HG02970 (cell line): ENCODE measurements around the gene TMEM94.
"Not testable (repeated sequence)": the region's sequence is repeated elsewhere in the genome, so short reads cannot be mapped to it uniquely, and the experiment has no call there.

ENCODE experiments used
- ATAC-seq: cut with Tn5 transposase; IDR thresholded peaks from one replicate; pipeline ENCODE4 v1.9.1; 2021; ENCODE audit warnings: mild to moderate bottlenecking, moderate library complexity, moderate number of reproducible peaks; ENCODE audit not compliant: unreplicated experiment, low FRiP score

Gene TMEM94

GRCh38 chr17:75475144-75475835 lies 18.9 kb downstream of the TMEM94 start:
- ATAC-seq = no peak

GRCh38 chr17:75475851-75476250 lies 19.4 kb downstream of the TMEM94 start:
- no peak for ATAC-seq

GRCh38 chr17:75476271-75476671 lies 19.8 kb downstream of the TMEM94 start:
- no peak for ATAC-seq

DNA sequence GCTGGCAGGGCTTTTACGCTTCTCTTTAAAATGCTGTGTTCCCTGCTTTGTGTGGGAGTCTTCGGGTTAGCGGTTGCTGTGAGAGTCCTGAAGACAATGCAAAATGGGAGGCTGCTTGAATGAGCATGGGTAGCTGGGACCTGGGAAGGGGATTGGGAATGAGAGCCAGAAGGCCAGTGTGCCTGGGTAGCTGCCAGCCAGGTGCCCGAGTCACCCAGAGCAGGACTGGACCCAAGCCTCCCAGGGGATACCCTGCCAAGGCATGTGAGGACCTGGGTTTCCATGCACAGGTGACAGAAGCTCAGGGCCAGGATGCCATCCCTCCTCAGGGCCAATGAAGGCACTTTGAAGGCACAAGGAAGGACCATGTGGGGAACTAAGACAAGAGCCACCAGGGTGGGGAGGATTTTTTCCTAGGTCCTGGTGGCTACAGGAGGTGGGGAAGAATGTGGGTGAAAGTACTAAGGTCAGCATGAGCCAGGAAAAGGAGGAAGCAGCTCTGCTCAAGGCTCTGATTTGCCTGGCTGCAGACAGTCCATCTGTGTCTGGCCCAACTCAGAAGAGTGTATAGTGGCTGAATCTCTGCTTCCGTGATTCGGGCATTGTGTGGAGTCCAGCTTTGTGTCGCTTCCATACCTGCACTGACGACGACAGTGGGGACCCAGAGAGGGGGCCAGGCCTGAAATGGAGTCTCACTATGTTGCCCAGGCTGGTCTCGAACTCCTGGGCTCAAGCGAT lies 20.5 kb downstream of the TMEM94 start:
- ATAC-seq = no peak

- not testable (repeated sequence) for ATAC-seq
Observed at GRCh38 chr17:75477490-75477862, 21.0 kb downstream of the TMEM94 start.

GRCh38 chr17:75478508-75478907 lies 22.1 kb downstream of the TMEM94 start:
- no peak for ATAC-seq

DNA sequence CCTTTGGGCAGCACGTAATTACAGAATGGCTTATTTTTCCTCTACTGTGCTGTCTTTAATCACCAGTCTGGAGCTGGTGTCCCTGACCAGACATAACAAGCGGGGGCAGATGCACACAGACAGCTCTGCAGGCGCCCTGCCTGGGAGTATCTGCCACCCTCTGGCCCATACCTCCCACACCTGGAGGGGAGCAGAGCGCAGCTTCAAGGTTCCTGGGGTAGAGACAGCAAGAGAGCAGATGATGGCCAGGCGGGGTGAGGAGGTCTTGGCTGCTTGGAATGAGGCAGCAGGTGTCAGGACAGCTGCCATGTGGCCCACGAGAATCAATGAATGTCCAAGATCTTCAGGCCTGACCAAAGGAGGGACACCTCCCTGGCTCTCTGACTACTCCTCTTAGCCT lies 23.8 kb downstream of the TMEM94 start:
- no peak for ATAC-seq

DNA sequence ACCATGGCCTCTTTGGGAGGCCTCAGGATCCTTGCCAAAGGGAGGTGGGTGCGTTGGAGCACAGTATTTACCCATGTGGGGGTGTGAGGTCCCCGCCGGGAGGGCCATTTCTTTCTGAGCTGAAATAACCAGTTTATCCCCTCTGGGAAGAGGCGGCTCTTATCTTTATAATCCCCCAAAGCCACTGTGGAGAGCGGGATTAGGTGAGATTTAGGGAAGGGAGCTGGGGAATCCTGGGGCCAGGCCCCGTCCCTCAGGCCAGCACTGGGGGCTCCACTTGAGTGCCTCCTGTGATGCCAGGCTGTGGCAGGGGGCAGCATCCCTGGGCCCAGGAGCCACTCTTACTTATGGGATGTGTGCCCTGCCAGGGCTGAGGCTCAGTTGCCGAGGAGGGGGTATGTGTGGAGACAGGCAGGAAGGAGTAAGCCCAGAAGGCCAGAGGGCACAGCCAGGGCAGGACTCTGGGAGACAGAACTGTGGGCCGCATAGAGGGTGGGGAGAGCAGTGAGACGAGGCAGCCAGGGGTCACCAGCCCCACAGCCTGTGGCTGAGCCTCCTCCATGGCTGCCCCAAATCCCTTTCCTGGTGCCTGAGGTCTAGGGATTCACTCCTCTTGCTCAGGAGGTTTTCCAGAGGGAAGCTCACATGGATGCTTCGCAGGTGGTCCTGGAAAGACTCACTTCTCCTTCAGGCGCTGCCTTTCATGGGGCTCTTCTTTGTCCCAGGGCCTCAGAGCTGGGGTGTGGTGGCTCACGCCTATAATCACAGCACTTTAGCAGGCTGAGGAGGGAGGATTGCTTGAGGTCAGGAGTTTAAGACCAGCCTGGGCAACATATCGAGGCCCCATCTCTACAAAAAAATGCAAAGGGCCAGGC lies 25.0 kb downstream of the TMEM94 start:
- ATAC-seq = no peak

DNA sequence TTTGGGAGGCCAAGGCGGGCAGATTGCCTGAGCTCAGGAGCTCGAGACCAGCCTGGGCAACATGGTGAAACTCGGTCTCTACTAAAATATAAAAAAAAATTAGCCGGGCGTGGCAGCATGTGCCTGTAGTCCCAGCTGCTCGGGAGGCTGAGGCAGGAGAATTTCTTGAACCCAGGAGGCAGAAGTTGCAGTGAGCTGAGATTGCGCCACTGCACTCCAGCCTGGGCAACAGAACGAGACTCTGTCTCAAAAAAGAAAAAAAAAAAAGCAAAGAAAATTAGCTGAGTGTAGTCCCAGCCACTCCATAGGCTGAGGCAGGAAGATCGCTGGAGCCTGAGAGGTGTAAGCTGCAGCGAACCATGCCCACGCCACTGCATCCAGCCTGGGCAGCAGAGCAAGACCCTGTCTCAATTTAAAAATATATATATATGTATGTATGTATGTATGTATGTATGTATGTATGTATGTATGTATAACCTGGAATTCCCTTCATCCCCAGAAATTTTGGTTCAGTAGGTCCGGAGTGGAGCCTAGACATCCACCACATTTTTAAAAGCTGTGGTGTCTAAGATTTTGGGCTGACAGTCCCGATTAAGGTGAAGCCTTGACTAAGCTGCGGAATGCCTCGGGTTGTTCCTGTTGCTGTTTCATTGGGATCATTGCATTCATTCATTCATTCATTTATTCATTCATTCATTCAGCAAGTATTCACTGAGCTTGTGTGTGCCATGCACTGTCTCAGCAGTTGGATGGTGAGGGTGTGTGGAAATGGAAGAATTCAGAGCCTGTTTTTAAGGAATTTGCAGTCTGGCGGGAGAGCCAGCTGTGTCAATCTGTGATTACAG lies 25.9 kb downstream of the TMEM94 start:
- ATAC-seq = no peak

DNA sequence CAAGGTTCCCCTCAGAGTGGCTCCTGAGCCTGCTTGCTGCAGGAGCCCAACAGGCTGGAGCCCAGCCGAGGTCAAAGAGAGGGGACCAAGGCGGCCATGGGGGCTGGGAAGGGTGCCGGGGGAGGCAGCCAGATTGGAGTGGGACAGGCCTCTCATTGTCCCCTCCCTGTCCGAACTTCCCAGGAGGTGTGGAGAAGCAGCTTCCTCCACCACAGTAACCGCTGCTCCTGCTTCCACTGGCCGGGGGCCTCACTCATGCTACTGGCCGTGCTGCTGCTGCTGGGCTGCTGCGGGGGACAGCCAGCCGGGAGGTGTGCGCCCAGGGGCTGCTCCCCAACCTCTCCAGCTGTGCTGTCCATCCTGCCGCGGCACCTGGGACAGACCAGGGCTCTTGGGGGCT lies 29.3 kb downstream of the TMEM94 start:
- ATAC-seq = no peak

- ATAC-seq = no peak
Observed at GRCh38 chr17:75486151-75486550, 29.7 kb downstream of the TMEM94 start.

GRCh38 chr17:75486951-75487350 lies 30.5 kb downstream of the TMEM94 start:
- ATAC-seq = no peak

GRCh38 chr17:75487351-75488070 lies 31.1 kb downstream of the TMEM94 start:
- no peak for ATAC-seq

GRCh38 chr17:75488693-75489510 lies 32.5 kb downstream of the TMEM94 start:
- no peak for ATAC-seq

- no peak for ATAC-seq
Observed at GRCh38 chr17:75489511-75489955, 33.1 kb downstream of the TMEM94 start.

- ATAC-seq = no peak
Observed at GRCh38 chr17:75490173-75490743, 33.8 kb downstream of the TMEM94 start.

GRCh38 chr17:75490953-75491649 lies 34.7 kb downstream of the TMEM94 start:
- ATAC-seq = no peak

DNA sequence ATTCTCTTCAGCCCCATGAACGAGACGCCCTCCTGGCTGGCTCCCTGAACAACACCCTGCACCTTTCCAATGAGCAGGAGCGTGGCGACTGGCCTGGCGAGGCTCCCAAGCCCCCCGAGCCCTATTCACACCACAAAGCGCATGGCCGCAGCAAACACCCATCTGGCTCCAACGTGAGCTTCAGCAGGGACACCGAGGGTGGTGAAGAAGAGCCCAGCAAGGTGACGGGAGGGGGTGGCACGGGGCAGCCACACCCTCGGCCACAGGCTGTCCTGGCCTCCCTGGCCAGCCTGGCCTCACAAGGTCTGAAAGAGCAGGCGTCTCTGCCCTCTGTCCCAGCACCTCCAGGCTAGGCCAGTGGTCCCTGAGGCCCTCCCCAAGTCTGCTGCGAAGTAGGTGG lies 35.2 kb downstream of the TMEM94 start:
- no peak for ATAC-seq
